ENCODE measurements around the gene SOX6.

Gene SOX6

GRCh38 chr11:16372355-16372754, 16.0 kb upstream of the SOX6 start:
- Histone ChIP-seq H3K4me1 (no peaks in the 10 kb centered on the region), H3K4me3 (ENCODE audit: low read depth, low read length) (no peak overlapping the region), H3K4me2 (ENCODE audit: low read length) (no peak overlapping the region), H3K27ac (no peak overlapping the region), H3K27me3 (ENCODE audit: control insufficient read depth, insufficient read depth, low read length) (no peaks in the 10 kb centered on the region), H3K9me3 (ENCODE audit: control insufficient read depth, low read length) (no peaks in the 10 kb centered on the region), H3K79me2 (no peaks in the 10 kb centered on the region), H3K9ac (no peak overlapping the region), H3K36me3 (ENCODE audit: control insufficient read depth, insufficient read depth, low read length) (no peaks in the 10 kb centered on the region), H2AFZ (no peak overlapping the region)
- TF ChIP-seq, protein P1, sequence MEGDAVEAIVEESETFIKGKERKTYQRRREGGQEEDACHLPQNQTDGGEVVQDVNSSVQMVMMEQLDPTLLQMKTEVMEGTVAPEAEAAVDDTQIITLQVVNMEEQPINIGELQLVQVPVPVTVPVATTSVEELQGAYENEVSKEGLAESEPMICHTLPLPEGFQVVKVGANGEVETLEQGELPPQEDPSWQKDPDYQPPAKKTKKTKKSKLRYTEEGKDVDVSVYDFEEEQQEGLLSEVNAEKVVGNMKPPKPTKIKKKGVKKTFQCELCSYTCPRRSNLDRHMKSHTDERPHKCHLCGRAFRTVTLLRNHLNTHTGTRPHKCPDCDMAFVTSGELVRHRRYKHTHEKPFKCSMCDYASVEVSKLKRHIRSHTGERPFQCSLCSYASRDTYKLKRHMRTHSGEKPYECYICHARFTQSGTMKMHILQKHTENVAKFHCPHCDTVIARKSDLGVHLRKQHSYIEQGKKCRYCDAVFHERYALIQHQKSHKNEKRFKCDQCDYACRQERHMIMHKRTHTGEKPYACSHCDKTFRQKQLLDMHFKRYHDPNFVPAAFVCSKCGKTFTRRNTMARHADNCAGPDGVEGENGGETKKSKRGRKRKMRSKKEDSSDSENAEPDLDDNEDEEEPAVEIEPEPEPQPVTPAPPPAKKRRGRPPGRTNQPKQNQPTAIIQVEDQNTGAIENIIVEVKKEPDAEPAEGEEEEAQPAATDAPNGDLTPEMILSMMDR (IDR thresholded peaks at IDR 0.05), result no peak

DNA sequence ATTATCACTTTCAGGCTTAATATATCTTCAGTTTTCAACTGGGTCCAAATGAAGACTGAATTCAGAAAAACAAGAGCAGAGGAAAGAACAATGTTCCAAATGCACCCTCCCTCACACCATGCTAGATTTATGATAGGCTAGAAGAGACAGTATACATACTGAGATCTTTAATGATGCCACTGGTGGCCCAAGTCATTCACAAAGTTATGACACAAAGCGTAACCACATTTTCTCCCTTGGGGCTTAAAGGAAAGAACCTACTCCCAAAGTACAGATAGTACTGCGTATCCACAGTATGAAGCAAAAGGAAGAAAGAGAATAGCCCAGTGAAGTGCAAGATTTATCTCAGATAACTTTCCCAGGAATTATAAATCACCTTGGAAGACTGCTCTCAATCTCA, 10.9 kb upstream of the SOX6 start:
- Histone ChIP-seq H2AFZ (no peak overlapping the region), H3K4me3 (ENCODE audit: low read depth, low read length) (no peak overlapping the region), H3K27ac (no peak overlapping the region), H3K27me3 (ENCODE audit: control insufficient read depth, insufficient read depth, low read length) (no peaks in the 10 kb centered on the region), H3K36me3 (ENCODE audit: control insufficient read depth, insufficient read depth, low read length) (no peaks in the 10 kb centered on the region), H3K79me2 (no peaks in the 10 kb centered on the region), H3K9me3 (ENCODE audit: control insufficient read depth, low read length) (no peaks in the 10 kb centered on the region), H3K9ac (no peak overlapping the region), H3K4me2 (ENCODE audit: low read length) (no peak overlapping the region), H3K4me1 (no peaks in the 10 kb centered on the region)
- TF ChIP-seq, protein P1 (IDR thresholded peaks at IDR 0.05), result no peak

GRCh38 chr11:16365581-16366228, 9.4 kb upstream of the SOX6 start:
- Histone ChIP-seq H3K9ac (no peak overlapping the region), H3K79me2 (no peaks in the 10 kb centered on the region), H3K9me3 (ENCODE audit: control insufficient read depth, low read length) (no peaks in the 10 kb centered on the region), H3K4me1 (no peaks in the 10 kb centered on the region), H3K36me3 (ENCODE audit: control insufficient read depth, insufficient read depth, low read length) (no peaks in the 10 kb centered on the region), H3K27ac (no peak overlapping the region), H3K27me3 (ENCODE audit: control insufficient read depth, insufficient read depth, low read length) (no peaks in the 10 kb centered on the region), H2AFZ (no peak overlapping the region), H3K4me2 (ENCODE audit: low read length) (no peak overlapping the region), H3K4me3 (ENCODE audit: low read depth, low read length) (no peak overlapping the region)
- TF ChIP-seq, protein P1 (IDR thresholded peaks at IDR 0.05), result no peak

- Histone ChIP-seq H3K79me2 (no peaks in the 10 kb centered on the region), H3K27me3 (ENCODE audit: control insufficient read depth, insufficient read depth, low read length) (no peaks in the 10 kb centered on the region), H3K4me3 (ENCODE audit: low read depth, low read length) (no peak overlapping the region), H3K4me1 (no peaks in the 10 kb centered on the region), H3K9ac (no peak overlapping the region), H3K9me3 (ENCODE audit: control insufficient read depth, low read length) (no peaks in the 10 kb centered on the region), H3K27ac (no peak overlapping the region), H2AFZ (no peak overlapping the region), H3K36me3 (ENCODE audit: control insufficient read depth, insufficient read depth, low read length) (no peaks in the 10 kb centered on the region), H3K4me2 (ENCODE audit: low read length) (no peak overlapping the region)
- TF ChIP-seq, protein P1 (IDR thresholded peaks at IDR 0.05), result no peak
Measured at GRCh38 chr11:16364254-16364653, 7.9 kb upstream of the SOX6 start.

DNA sequence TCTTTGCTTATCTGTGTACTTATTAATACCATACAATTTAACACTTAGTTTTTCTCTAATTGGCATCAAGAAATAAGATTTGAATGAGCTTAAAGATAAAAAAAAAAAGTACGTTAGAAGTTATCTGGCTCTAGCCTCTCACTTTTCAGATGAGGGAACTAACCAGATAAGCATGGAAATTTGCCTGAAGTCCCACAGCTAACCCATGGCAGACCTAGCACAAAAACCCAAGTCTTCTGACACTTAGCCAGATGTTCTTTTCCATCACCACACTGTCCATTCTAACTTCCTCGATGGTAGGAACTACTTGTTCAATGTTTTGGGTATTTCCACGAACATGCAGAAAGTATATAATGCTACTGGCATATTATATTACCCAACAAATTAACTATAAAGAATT, 7.4 kb upstream of the SOX6 start:
- Histone ChIP-seq H3K27me3 (ENCODE audit: control insufficient read depth, insufficient read depth, low read length) (no peaks in the 10 kb centered on the region), H3K4me3 (ENCODE audit: low read depth, low read length) (no peak overlapping the region), H3K36me3 (ENCODE audit: control insufficient read depth, insufficient read depth, low read length) (no peaks in the 10 kb centered on the region), H3K4me1 (no peaks in the 10 kb centered on the region), H3K9me3 (ENCODE audit: control insufficient read depth, low read length) (no peaks in the 10 kb centered on the region), H2AFZ (no peak overlapping the region), H3K27ac (no peak overlapping the region), H3K79me2 (no peaks in the 10 kb centered on the region), H3K9ac (no peak overlapping the region), H3K4me2 (ENCODE audit: low read length) (no peak overlapping the region)
- TF ChIP-seq, protein P1 (IDR thresholded peaks at IDR 0.05), result no peak

All from parathyroid adenoma (tissue), 2 donors.